Right renal cortex interstitium (tissue), 3 donors: ENCODE measurements around the gene CPEB4. TPM values are rescaled to one million over a fixed set of nuclear protein-coding genes. Genes with fewer than 3 reads are reported as not detected.

Experiments used
- DNase-seq, 3 donors: peaks; one replicate each; pipeline ENCODE4 v3.0.0-alpha.2; 2013; ENCODE audit warnings: low read depth in 3 of 3, low spot score in 2 of 3
- polyA plus RNA-seq, 3 donors: library from polyadenylated mRNA; unstranded; fragments of 120-200 nt; gene quantifications; one replicate each; pipeline ENCODE4 v1.2.1, GENCODE V29; 2013; ENCODE audit not compliant: insufficient read length in 3 of 3

Gene CPEB4
- polyA plus RNA-seq, 3 donors, result 35.2 to 41.7 (median 37.3) TPM

DNA sequence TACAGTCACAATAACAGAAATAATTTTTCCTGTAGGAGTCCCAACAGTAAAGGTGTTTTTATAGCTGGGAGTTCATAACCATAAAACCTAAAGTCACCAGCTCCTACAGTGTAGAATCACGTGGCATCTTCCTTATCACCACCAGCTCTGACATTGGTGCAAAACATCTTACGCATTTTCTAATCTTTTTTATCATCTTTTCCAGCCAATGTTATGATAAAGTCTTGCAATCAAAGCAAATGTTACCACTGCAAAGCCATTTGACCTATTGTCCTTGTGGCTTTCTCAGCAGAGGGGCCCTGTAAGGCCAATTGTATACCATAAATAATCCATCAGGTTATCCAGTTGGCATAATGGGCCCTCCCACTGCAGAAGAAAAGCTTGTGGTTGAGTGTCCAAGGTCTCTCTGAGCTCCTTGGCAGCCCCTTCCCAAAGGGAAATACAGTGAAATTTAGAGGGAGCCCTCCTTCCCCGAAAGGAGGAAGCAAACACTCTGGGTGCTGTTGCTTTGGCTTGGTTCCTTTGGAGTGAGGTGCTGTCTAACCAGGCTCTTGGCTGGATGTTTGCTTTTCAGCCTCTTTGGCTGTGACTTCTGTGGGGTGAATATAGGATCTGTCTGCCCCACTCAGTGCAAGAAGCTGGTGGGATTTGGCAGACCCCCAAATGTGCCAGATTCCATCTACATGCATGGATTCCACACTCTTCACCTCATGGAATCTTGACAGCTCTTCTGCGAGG, 29.3 kb upstream of the CPEB4 start:
- DNase-seq, result no peak

DNA sequence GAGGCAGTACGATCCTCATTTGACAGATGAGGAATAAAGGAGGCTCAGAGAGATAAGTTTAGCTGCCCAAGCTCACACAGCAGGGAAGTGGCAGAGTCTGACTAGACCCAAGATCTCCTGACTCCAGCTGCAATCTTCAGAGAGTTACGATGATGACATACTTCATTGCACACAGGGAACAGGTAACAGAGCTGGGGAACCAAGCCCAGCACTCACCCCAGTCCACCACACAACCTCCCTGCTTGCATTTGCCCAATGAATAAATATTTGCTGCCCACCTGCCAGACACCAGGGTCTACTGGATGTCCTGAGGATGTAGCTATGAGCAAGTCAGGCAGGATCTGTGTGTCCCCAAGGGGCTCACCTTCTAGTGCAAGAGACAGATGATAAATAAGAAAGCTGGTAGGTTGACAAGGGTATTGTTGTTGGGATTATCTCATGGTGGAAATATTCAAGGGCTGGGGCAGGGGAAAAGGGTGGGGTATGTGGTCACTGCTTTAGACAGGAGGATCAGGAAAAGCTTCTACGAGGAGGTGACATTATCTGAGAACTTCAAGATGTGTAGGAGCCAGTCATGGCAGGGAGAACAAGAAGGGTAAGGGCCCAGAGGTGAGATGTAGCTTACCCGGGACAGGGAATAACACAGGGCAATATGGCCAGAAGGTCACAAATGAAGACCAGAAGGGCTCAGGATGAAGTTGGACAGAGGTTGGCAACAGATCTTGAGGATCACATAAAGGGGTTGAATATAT, 28.6 kb upstream of the CPEB4 start:
- DNase-seq, result no peak

DNA sequence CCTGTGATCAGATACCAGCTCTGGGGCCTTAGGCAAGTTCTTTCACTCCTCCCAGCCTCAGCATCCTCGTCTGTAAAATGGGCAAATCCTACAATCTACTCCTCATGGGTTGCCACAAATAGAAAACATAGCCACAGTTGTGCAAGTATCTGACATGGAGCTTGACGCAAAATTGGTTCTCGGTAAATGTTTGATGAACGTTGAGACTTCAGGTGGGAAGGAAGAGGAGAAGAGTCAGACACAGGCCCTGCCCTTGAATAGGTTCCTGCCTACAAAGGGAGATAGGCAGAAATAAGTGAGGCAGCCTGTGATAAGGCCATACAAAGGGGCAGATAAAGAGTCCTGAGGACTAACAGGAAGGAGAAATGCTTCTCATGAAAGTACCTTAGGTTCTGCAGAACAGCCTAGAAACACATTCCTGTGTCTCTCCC, 26.1 kb upstream of the CPEB4 start:
- DNase-seq, result no peak

DNA sequence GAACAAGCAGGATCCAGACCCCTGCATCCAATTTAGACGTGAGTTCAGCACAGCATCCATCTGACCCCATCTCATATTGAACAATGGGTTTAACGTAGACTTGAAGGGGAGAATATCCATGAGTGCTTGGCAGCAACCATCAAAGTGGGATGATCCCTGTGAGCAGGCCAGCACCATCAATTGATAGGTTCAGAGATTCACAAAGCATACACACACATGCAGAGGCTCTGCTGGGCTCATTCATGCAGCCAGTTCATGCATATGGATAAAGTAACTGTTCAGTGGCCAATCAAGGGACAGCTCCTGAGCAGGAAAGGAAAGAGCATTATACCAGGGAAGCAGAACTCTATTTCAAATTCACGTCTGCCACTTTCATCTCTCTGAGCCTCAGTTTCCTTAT, 24.8 kb upstream of the CPEB4 start:
- DNase-seq, result no peak

DNA sequence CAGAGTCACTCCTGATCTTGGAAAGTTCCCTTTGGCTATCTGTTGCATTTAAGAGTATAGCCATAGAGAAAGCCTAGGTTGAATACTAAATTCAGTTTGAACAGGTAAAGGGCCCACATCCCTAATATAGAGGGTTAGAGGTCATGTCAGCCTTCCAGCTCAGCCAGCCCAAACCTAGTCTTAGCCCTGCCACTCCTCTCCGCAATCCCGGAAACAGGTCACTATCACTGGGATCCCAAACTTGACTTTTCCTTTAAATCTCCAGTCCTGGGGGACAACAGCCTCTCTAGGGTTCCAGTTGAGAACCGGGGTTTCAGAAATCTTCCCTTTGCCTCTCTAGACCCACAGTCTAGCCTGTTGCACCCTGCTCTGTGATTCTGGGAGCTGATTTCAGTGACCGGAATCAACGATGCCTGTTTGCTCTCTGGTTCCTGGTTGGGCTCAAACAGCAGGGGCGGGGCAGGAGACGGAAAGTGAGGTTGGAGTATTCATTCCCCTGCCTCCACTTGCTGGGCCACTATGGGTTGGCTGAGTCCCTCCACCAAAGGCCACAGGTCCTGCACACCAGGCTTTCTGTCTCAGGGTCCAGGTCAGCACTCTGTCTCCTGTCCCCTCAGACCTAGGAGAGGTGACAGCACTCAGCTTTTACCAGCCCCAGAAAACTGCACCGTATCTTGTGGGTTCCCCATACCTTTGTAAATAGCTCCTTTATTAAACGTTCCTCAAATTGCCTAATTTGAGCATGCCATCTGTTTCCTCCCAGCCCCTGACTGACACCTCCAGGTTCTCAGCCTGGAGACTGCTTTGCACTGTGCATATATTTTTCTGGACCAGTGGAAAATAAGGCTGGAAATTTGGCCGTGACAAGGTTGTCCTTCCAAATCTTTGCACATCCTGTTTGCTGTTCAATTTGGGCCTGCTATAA, 23.8 kb upstream of the CPEB4 start:
- DNase-seq, result no peak

DNA sequence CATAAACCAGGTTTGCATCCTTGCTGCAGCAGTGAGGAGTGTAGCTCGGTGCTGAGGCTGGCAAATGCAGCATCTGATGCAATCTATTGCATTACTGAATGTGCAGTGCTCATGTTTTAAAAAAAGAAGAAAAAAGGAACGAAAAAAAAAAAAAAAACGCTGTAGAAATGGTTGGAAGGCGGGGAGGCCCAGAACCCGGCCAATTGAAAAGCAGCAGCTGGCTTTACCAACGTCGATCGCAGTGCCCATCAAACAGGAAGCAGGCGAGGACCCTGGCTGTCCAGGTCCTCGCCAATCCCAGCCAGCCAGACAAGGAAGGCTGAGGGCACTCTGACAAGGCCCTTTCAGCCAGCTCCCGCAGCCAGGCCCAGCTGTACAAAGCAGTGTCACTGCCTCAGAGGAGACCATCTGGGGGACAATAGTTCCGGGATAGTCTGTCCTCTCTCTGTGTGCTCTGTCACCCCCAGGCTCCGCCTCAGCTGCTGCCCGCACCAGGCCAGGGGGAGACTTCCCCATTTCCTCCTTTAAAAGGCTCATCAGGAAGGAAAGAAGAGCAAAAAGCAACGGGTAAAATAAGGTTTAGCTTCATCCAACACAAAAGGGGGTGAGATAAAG, 21.8 kb upstream of the CPEB4 start:
- DNase-seq, result no peak

DNA sequence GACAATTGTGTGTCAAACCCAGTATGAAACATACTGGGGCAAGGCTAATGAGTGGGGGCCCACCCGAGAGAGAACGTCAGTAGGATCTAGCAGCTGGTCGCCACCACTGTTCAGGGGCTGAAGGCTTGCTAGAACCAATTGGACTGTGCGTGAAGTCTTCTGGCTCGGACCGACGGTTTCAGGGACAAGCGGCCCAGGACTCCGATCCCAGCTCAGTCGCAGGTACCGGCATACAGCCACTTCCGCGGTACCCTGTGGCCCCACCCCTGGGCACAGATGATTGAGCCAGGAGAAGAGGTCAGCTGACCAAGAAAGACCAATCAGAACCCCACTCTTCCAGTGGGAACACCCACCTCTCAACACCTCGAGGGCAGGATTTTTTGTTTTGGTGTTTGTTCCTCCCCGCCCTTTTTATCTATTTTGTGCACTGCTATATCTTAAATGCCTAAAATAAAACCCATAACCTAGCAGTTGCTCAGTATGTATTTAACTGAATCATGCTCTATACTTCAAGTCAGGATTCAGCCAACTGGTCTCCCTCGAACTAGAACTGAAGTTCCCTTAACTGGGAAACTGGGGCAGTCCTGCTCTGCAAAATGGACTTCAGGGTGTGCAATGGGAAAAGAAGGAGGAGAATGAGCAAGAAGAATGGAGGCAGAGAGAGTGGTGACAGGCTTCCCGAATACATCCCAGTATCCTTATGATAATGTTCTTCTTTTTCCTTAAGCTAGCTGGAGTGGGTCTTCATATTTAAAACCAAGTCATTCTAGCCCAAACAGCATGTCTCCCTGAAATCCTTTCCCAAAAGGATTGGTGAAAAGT, 21.1 kb upstream of the CPEB4 start:
- no peak for DNase-seq

DNA sequence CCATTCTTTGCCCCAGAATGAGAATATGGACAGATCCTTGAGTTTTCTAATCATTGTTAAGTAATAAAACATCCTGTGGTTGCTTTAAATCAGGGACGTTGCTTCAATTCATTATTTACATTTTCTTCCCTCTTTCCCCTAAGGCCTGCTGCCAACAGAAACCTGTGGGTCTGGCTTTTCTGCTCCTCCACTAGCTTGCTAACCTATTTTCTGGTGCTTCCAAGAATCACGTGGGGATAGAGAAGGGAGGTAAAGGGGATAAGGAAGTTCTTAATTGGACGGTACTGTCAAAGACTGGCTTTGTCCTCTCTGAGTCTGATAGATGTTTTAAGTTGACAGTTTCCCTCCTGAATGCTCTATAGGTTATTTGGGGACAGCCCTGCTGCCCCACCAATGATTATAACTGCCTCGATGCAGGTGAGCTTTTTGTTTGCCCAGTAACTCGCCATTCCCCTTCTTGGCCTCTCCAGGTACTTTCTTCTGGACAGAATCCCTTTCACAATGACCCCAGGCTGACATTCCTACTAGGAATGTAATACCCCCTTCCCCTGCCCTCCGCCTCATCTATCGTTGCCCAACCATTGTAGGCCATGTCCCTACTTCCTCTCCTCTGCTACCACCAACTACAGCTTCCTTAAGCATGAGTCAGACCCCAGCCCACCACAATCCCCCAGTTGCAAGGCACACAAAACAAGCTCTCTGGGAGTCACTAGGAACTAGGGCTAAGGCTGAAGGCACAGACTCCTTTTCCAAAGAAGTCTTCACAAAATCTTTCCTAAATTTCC, 19.9 kb upstream of the CPEB4 start:
- DNase-seq, result no peak

DNA sequence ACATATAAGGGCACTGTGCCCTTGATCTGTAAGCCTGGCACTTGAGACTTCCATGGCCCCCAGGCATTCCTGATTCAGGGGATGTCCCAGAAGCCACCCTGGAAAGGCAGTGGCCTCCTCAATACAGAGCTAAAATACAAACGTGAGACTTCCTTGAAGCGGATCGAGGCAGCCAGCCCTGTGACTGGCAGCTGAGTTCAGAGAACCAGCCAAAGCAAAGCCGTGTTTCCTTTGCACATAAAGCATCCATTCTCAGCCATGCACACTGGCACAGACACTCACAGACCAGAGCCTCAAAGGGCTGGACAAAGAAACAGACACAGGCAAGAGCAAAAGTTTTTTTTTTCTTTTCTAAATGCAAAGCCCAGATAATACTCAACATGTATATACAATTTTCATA, 18.8 kb upstream of the CPEB4 start:
- DNase-seq, result no peak

DNA sequence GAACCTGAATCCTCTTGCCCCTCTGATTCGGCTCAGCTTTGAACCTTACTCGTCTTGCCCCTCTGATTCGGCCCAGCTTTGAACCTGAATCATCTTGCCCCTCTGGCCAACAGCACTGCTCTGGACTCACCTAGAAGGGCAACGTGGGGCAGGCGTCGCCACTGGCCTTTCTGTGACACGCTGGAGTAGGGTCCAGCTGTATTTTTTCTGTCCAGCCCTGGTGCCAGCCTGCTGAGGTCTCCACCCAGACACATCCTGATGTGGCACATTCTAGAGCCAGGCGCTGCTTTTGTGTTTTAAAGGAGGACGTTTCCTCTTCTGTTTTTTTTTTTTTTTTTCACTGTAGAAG, 15.2 kb upstream of the CPEB4 start:
- DNase-seq, result no peak

DNA sequence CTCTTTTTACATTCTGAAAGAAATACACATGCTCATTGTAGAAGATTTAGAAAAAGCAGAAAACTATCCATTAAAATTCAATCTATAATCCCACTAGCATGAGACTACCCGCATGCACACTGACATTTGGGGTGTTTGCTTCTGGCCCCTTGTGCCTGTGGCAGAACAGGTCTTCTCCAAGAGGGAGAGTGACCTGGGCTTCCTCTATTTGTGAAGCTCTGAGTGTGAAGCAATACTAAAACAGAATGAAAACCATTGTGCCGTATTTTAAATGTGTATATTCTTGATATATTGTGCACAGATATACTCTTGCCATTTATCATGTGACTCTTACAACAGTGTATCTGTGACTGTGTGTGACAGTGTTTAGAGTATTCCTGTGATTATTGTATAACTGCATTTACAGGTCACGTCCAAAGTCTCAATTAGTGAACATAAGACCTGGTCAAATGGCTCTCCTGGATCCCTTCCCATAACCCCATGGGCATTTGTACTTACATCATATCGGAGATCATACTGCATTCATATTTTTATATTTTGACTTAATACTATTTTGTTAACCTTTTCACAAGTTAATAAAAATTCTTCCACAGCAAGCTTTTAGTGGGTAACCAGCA, 14.7 kb upstream of the CPEB4 start:
- DNase-seq, result no peak

DNA sequence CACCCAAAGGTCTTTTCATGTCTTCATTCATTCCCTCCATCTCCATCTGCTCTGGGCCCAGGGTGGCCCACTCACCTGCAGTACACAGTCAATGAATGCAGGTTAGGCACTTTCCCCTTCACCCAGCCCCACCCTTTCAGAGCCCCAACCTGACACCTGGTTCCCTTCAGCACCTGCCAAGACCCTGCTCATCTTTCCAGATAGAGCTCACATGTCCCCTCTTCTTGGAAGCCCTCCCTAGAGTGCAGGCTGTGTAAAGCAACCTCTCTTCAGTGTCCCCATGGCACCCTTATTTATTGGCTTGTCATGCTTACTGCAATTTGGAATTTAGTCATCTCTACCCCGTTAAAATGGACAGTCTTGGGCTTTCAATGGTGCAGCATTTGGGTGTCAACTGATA, 13.0 kb upstream of the CPEB4 start:
- DNase-seq, result no peak

DNA sequence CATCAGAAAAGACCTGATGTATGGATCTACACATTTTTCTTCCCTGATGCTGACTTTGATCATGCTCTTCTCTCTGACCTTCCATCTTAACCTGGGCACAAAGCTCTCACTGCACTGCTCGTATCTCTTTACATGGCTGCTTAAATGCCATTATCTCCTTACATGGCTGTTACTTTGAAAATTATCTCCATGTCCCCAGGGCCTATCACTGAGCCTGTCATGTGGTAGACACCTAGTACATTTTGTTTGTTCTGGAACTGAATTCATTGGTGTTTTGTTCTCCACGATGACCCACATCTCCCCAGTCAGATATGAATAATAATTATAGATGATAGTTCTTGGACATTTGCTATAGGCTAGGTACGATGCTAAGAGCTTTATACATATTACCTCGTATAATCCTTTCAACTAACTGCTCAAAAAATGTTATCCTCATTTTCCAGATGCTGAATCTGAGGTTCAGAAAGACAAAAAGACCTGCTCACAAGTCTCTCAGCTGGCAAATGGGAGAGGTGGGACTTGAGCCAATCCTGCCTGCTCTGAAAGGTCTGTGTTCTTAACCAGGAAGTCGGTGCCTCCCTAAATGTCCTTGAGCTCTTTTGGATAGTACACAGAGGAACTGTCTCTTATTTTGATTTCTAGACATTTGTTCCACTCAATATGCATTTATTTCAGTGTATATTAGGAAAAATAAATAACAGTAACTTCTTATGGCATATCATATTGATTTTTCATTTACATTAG, 9.8 kb upstream of the CPEB4 start:
- no peak for DNase-seq

DNA sequence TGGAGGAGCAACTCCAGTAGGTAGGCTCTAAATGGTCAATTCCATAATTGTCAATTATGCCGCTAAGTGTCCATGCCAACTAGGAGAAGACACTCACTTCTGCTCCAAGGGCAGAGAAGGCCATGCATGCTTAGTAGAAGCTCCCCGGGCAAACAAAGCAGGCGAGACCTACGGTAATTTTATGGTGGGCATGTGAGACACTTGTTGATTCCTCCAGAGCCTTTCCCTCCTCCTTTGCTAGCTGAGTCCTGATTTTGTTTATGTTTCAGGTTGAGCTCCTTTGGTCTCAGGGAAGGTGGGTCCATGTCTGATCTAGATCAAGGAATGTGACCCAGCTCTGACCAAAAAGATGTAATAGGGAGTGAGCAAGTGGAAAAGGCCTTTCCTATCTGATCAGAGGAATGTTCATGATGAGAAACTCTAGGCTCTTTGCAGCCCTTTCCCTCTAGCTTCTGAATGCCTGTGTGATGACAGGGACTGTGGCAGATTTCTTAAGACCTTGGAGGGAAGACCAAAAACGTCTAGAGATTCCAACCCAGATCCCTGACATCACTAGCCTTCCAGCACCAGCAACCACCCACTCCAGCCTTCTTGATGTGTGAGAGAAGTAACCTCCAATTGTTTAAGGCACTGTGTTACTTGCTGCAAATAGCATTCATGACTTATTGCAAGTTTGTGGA, 7.7 kb upstream of the CPEB4 start:
- no peak for DNase-seq

DNA sequence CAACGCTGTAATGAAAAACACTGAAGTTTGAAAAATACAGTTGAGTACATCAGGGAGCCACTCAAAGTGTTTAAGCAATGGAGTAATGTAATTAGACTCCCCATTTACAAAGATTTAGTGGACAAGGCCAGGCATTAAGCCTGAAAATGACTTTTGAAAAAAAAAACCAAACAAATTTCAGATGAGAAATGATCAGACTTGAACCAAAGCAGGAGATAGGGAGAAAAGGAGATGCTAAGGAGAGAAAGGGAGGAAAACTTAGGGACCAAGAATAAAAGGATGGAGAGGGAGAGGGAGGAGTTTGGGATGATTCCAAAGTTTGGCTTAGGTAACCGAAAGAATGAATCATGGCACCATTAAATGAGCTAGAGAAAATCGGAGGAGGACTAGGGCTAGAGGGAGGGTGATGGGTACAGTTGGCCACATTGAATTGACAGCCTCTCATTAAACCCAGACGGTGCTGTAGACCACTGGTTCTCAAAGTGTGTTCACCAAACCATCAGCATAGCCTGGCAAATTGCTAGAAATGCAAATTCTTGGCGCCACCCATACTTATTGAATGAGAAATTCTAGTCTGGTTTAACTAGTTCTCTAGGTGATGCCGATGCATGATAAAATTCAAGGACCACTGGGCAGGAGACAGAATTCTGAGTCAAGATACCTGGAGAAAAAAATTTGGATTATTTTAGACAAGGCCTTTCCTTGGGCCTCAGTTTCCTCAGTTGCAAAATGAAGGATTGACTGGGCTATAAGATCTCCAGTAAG, 6.2 kb upstream of the CPEB4 start:
- DNase-seq, result no peak

DNA sequence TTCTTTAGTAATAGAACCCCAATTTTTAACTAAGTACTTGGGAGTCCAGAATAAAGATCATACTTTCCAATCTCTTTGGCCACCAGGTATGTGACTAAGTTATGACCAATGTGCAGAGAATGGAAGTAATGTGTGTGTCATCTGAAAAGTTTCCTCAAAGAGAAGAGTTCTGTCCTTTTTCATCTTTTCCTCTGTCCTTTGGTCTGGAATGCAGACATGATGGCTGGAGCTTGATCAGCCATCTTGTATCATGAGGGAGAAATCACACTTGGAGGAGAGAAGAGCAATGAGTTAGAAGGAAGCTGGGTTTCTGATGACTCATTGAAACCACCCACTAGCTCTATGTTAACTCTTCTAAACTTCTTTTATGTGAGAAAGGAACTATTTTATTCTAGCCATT, 5.5 kb upstream of the CPEB4 start:
- DNase-seq, result no peak
